ENCODE measurements around the gene ZNF654. TPM values are rescaled to one million over a fixed set of nuclear protein-coding genes. Genes with fewer than 3 reads are reported as not detected.
A peak's percentile ranks its signal among the peaks of the same experiment; 100 is the strongest.

Gene ZNF654
- total RNA-seq, 1 donor from 2014 or later: 16.5 TPM

DNA sequence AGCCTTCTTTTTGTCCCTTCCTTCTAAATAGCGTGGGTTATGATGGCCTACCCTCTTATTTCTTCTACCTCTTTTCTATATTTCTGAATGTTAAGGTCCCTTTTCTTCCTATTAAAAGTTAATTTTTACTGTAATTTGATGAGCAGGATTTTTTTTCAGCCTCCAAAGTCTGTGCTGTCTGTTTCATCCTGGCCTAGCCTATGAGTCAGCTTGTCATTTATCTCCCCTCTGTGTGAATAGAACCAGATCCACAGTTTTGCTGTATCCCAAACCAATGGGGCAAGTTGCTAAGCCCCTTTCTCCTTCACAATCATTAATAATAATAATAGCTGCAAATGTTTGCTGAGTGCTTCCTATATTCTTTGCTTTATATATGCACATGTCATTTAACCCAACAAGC lies 72.6 kb downstream of the ZNF654 start:
- H3K27me3 Mint-ChIP-seq (ENCODE audit: low read depth): no peaks in the 10 kb centered on the region
- no peak overlapping the region for H3K4me3 Mint-ChIP-seq
- no peaks in the 10 kb centered on the region for H3K9me3 Mint-ChIP-seq
- TF ChIP-seq, protein P1, sequence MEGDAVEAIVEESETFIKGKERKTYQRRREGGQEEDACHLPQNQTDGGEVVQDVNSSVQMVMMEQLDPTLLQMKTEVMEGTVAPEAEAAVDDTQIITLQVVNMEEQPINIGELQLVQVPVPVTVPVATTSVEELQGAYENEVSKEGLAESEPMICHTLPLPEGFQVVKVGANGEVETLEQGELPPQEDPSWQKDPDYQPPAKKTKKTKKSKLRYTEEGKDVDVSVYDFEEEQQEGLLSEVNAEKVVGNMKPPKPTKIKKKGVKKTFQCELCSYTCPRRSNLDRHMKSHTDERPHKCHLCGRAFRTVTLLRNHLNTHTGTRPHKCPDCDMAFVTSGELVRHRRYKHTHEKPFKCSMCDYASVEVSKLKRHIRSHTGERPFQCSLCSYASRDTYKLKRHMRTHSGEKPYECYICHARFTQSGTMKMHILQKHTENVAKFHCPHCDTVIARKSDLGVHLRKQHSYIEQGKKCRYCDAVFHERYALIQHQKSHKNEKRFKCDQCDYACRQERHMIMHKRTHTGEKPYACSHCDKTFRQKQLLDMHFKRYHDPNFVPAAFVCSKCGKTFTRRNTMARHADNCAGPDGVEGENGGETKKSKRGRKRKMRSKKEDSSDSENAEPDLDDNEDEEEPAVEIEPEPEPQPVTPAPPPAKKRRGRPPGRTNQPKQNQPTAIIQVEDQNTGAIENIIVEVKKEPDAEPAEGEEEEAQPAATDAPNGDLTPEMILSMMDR (IDR thresholded peaks at IDR 0.05; ENCODE audit: unreplicated experiment): no peak
- H3K36me3 Mint-ChIP-seq: peaks cover 10% of the 10 kb centered on the region
- peaks cover 16% of the 10 kb centered on the region for H3K4me1 Mint-ChIP-seq
- DNase-seq (ENCODE audit: low spot score in 2 of 2, unreplicated experiment in 2 of 2): no peak
- H3K27ac Mint-ChIP-seq: no peak overlapping the region

DNA sequence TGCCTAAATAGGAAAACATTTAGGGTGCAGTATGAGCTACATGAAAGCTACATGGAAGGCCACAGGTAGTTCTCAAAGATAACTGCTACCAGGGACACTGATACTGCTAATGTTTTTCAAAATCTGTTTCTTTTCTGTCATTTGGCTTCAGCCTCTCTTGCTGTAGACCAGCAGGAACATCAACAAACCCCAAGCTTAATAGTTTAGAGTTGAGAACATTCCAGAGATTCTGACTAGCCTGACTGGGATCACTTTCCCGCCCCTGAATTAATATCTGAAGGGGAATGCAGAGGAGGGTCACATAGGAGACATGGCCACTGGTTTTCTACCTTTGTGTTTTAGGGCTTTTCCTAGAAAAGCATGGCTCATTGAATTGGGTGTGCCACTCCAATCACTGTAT lies 73.8 kb downstream of the ZNF654 start:
- Mint-ChIP-seq H3K4me1 (peaks cover 16% of the 10 kb centered on the region), H3K27ac (peak overlapping the region; percentile 71), H3K9me3 (no peaks in the 10 kb centered on the region), H3K36me3 (peaks cover 11% of the 10 kb centered on the region), H3K4me3 (no peak overlapping the region), H3K27me3 (ENCODE audit: low read depth) (no peaks in the 10 kb centered on the region)
- DNase-seq (ENCODE audit: low spot score in 2 of 2, unreplicated experiment in 2 of 2): no peak
- TF ChIP-seq, protein P1 (IDR thresholded peaks at IDR 0.05; ENCODE audit: unreplicated experiment): no peak

DNA sequence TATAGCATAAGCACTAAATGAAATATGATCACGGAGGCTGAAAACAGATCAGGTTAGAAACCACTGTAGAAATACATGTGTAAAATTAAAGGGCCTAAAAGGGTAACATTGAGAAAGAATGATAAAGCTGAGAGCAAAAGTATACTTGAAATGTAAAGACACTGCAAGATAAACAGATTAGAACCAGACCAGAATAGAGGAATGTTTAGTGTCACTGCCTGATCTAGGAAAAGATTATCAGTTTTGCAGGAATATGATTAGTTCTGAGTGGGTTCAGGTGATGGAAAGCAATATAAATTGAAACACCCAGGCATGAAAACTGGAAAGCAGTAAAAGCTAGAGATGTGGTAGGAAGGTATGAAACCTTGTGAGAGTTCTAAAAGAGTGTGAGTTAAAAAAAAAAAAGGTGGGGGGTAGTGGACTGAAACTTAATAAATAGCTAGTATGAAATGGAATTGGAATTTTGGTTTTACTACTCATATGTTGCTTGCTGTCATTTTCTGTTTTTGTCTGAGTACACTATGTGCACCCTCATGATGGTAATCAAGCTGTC lies 74.7 kb downstream of the ZNF654 start:
- Mint-ChIP-seq H3K36me3 (peaks cover 11% of the 10 kb centered on the region), H3K4me1 (peaks cover 16% of the 10 kb centered on the region), H3K9me3 (no peaks in the 10 kb centered on the region), H3K4me3 (no peak overlapping the region), H3K27me3 (ENCODE audit: low read depth) (no peaks in the 10 kb centered on the region), H3K27ac (peak overlapping the region; percentile 71)
- no peak for DNase-seq (ENCODE audit: low spot score in 2 of 2, unreplicated experiment in 2 of 2)
- TF ChIP-seq, protein P1 (IDR thresholded peaks at IDR 0.05; ENCODE audit: unreplicated experiment): no peak

DNA sequence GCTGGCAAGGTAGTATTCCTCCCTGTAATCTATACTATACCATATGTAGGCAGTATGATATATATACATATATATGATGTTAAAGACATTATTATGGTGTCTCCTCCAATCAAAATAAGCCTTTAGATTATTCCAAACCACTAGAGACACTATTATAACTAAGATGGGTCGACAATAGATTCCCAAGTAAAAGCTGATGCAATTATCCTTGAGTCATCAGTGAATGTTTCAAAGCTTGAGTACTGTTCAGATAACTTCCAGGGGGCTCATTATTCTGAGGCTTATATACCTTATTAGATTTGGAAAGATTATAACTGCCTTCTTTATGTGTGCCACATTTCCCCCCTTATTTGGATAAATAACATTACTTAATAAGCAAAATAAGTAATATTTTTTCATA lies 78.8 kb downstream of the ZNF654 start:
- Mint-ChIP-seq H3K27me3 (ENCODE audit: low read depth) (no peaks in the 10 kb centered on the region), H3K36me3 (peaks cover 22% of the 10 kb centered on the region), H3K27ac (no peak overlapping the region), H3K9me3 (no peaks in the 10 kb centered on the region), H3K4me3 (no peak overlapping the region), H3K4me1 (peaks cover 21% of the 10 kb centered on the region)
- no peak for DNase-seq (ENCODE audit: low spot score in 2 of 2, unreplicated experiment in 2 of 2)
- TF ChIP-seq, protein P1 (IDR thresholded peaks at IDR 0.05; ENCODE audit: unreplicated experiment): no peak

DNA sequence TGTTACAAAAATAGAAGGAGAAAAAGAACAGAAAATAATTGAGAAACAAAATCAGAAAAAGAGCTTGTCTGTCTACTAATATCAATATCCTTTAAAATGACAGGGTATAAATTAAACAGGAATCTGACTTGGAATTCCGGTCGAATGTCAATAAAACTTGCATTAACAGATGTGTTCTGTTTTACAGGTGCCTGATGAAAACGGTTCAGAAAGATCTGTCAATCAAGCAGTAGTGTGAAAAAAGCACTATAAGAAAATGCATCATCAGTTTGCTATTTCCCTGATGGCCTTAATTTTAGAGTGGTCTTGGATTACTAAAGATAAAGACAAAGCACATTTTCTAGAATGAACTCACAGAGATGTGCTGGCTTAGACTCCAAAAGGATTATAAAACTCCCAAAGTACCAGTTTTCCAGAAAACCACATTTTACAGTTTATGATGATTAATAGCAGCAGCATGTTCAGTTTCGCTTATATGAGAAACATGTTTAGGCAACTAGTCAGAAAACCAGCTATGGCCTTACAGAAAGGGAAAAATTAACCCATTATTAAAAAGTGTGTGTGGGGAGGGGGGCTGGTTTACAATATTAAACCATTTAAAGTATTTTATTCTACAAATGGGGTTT lies 82.5 kb downstream of the ZNF654 start:
- Mint-ChIP-seq H3K27me3 (ENCODE audit: low read depth) (no peaks in the 10 kb centered on the region), H3K27ac (peak overlapping the region; percentile 30), H3K9me3 (no peaks in the 10 kb centered on the region), H3K36me3 (peaks cover 17% of the 10 kb centered on the region), H3K4me1 (peaks cover 9% of the 10 kb centered on the region), H3K4me3 (no peak overlapping the region)
- DNase-seq (ENCODE audit: low spot score in 2 of 2, unreplicated experiment in 2 of 2): no peak
- TF ChIP-seq, protein P1 (IDR thresholded peaks at IDR 0.05; ENCODE audit: unreplicated experiment): no peak
